NT2/D1 (cell line): ENCODE measurements around the gene ADAM19.

ENCODE experiments used
- DNase-seq: peaks from one replicate; pipeline ENCODE4 v3.0.0-alpha.2; 2011; ENCODE audit warnings: low read depth, low spot score
- H3K27me3 ChIP-seq: 2 replicates; pipeline ENCODE4 v1.6.0; 2011; ENCODE audit warnings: mild to moderate bottlenecking; ENCODE audit not compliant: insufficient read length, insufficient read depth
- H3K36me3 ChIP-seq: 2 replicates; pipeline ENCODE4 v1.6.1; 2011; ENCODE audit warnings: mild to moderate bottlenecking, low read length, mixed read lengths; ENCODE audit not compliant: insufficient read depth, insufficient read length
- H3K4me1 ChIP-seq: 2 replicates; pipeline ENCODE4 v1.5.1; 2011; ENCODE audit not compliant: insufficient read depth, insufficient read length
- H3K4me3 ChIP-seq: 2 replicates; pipeline ENCODE4 v1.5.1; 2011; ENCODE audit warnings: low read depth; ENCODE audit not compliant: insufficient read length
- H3K9ac ChIP-seq: 2 replicates; pipeline ENCODE4 v1.6.0; 2011; ENCODE audit warnings: low read depth; ENCODE audit not compliant: insufficient read length
- H3K9me3 ChIP-seq: 2 replicates; pipeline ENCODE4 v1.5.1; 2011; ENCODE audit warnings: mild to moderate bottlenecking, low read length; ENCODE audit not compliant: insufficient read depth
- SUZ12 ChIP-seq: IDR thresholded peaks from 2 replicates; pipeline ENCODE4 v1.6.1; 2011; ENCODE audit not compliant: insufficient read length, insufficient read depth; ENCODE audit errors: extremely low read depth
- YY1 ChIP-seq: IDR thresholded peaks from 2 replicates; pipeline ENCODE4 v1.6.1; 2011; ENCODE audit not compliant: insufficient read length, insufficient read depth
- ZNF274 ChIP-seq: IDR thresholded peaks from 2 replicates; pipeline ENCODE4 v1.6.1; 2011; ENCODE audit warnings: mild to moderate bottlenecking, low read depth, low read length

ADAM19 gene

GRCh38 chr5:157603333-157604190 lies 28.0 kb upstream of the ADAM19 start:
- H3K4me3 ChIP-seq: no peak overlapping the region
- H3K36me3 ChIP-seq: no peaks in the 10 kb centered on the region
- TF ChIP-seq YY1 (no peak), ZNF274 (no peak), SUZ12 (no peak)
- no peaks in the 10 kb centered on the region for H3K9me3 ChIP-seq
- no peak overlapping the region for H3K9ac ChIP-seq
- no peaks in the 10 kb centered on the region for H3K27me3 ChIP-seq
- no peaks in the 10 kb centered on the region for H3K4me1 ChIP-seq
- DNase-seq: no peak

- Histone ChIP-seq H3K9me3 (no peaks in the 10 kb centered on the region), H3K36me3 (no peaks in the 10 kb centered on the region), H3K27me3 (no peaks in the 10 kb centered on the region), H3K4me3 (no peak overlapping the region), H3K4me1 (no peaks in the 10 kb centered on the region), H3K9ac (no peak overlapping the region)
- DNase-seq: no peak
- no peak for TF ChIP-seq ZNF274
These were observed 26.9 kb upstream of the ADAM19 start for GRCh38 chr5:157602505-157602904.

GRCh38 chr5:157600252-157600651 lies 24.7 kb upstream of the ADAM19 start:
- no peaks in the 10 kb centered on the region for H3K27me3 ChIP-seq
- H3K4me3 ChIP-seq: no peak overlapping the region
- no peaks in the 10 kb centered on the region for H3K4me1 ChIP-seq
- no peak for DNase-seq
- TF ChIP-seq ZNF274 (no peak), YY1 (no peak)
- H3K36me3 ChIP-seq: no peaks in the 10 kb centered on the region
- no peaks in the 10 kb centered on the region for H3K9me3 ChIP-seq
- no peak overlapping the region for H3K9ac ChIP-seq

GRCh38 chr5:157599565-157599964 lies 24.0 kb upstream of the ADAM19 start:
- Histone ChIP-seq H3K27me3 (no peaks in the 10 kb centered on the region), H3K36me3 (no peaks in the 10 kb centered on the region), H3K4me3 (no peak overlapping the region), H3K9me3 (no peaks in the 10 kb centered on the region), H3K4me1 (no peaks in the 10 kb centered on the region), H3K9ac (no peak overlapping the region)
- no peak for DNase-seq
- TF ChIP-seq YY1: no peak
- TF ChIP-seq SUZ12: no peak
- no peak for TF ChIP-seq ZNF274

GRCh38 chr5:157598350-157598936 lies 22.9 kb upstream of the ADAM19 start:
- TF ChIP-seq SUZ12 (no peak), YY1 (no peak), ZNF274 (no peak)
- no peaks in the 10 kb centered on the region for H3K9me3 ChIP-seq
- H3K4me3 ChIP-seq: no peak overlapping the region
- H3K4me1 ChIP-seq: no peaks in the 10 kb centered on the region
- no peaks in the 10 kb centered on the region for H3K27me3 ChIP-seq
- H3K36me3 ChIP-seq: no peaks in the 10 kb centered on the region
- no peak for DNase-seq
- no peak overlapping the region for H3K9ac ChIP-seq

GRCh38 chr5:157597277-157597676 lies 21.7 kb upstream of the ADAM19 start:
- Histone ChIP-seq H3K4me1 (no peaks in the 10 kb centered on the region), H3K27me3 (no peaks in the 10 kb centered on the region), H3K36me3 (no peaks in the 10 kb centered on the region), H3K9ac (no peak overlapping the region), H3K9me3 (no peaks in the 10 kb centered on the region), H3K4me3 (no peak overlapping the region)
- no peak for TF ChIP-seq ZNF274
- TF ChIP-seq YY1: no peak
- TF ChIP-seq SUZ12: no peak
- no peak for DNase-seq

- Histone ChIP-seq H3K27me3 (no peaks in the 10 kb centered on the region), H3K4me1 (no peaks in the 10 kb centered on the region), H3K9me3 (no peaks in the 10 kb centered on the region), H3K9ac (no peak overlapping the region), H3K36me3 (no peaks in the 10 kb centered on the region), H3K4me3 (no peak overlapping the region)
- TF ChIP-seq ZNF274 (no peak), SUZ12 (no peak), YY1 (no peak)
- DNase-seq: no peak
These were observed 20.9 kb upstream of the ADAM19 start for GRCh38 chr5:157596487-157596886.
